NCI-H510A (cell line): ENCODE data around the gene GRHL1.
"Not testable (repeated sequence)": the region's sequence is repeated elsewhere in the genome, so short reads cannot be mapped to it uniquely, and the experiment has no call there.

ENCODE experiments used
- DNase-seq: peaks from one replicate; lab custom pipeline; 2025; lab: John Stamatoyannopoulos, UW

The GRHL1 gene

GRCh38 chr2:10009811-10010781, 58.6 kb downstream of the GRHL1 start:
- DNase-seq, result no peak

GRCh38 chr2:10010861-10011605, 59.5 kb downstream of the GRHL1 start:
- not testable (repeated sequence) for DNase-seq

- not testable (repeated sequence) for DNase-seq
These were observed 60.3 kb downstream of the GRHL1 start for GRCh38 chr2:10011606-10012325.

GRCh38 chr2:10012366-10012962, 61.0 kb downstream of the GRHL1 start:
- not testable (repeated sequence) for DNase-seq

GRCh38 chr2:10012963-10013461, 61.5 kb downstream of the GRHL1 start:
- no peak for DNase-seq

GRCh38 chr2:10013651-10014417, 62.3 kb downstream of the GRHL1 start:
- not testable (repeated sequence) for DNase-seq

- DNase-seq, result no peak
These were observed 63.1 kb downstream of the GRHL1 start for GRCh38 chr2:10014418-10015190.

- DNase-seq, result not testable (repeated sequence)
These were observed 64.0 kb downstream of the GRHL1 start for GRCh38 chr2:10015376-10015989.

GRCh38 chr2:10016001-10016801, 64.7 kb downstream of the GRHL1 start:
- no peak for DNase-seq

- DNase-seq, result no peak
These were observed 65.3 kb downstream of the GRHL1 start for GRCh38 chr2:10016802-10017258.

GRCh38 chr2:10017313-10017941, 65.9 kb downstream of the GRHL1 start:
- DNase-seq, result no peak

GRCh38 chr2:10019174-10019573, 67.7 kb downstream of the GRHL1 start:
- no peak for DNase-seq

- no peak for DNase-seq
These were observed 68.3 kb downstream of the GRHL1 start for GRCh38 chr2:10019602-10020400.

GRCh38 chr2:10022041-10022421, 70.5 kb downstream of the GRHL1 start:
- no peak for DNase-seq

- DNase-seq, result no peak
These were observed 71.0 kb downstream of the GRHL1 start for GRCh38 chr2:10022445-10022844.

- no peak for DNase-seq
These were observed 71.6 kb downstream of the GRHL1 start for GRCh38 chr2:10022966-10023662.
